Epithelial cell of proximal tubule (primary cell): Measurements from ENCODE around the gene MYL5. TPM values are rescaled to one million over a fixed set of nuclear protein-coding genes. Genes with fewer than 3 reads are reported as not detected.
A peak's percentile ranks its signal among the peaks of the same experiment; 100 is the strongest.
"Not testable (repeated sequence)": the region's sequence is repeated elsewhere in the genome, so short reads cannot be mapped to it uniquely, and the experiment has no call there.

Experiments
- DNase-seq: peaks from one replicate; pipeline ENCODE4 v3.0.0-alpha.2; 2011; ENCODE audit warnings: low read depth
- H3K4me3 ChIP-seq: 2 replicates; pipeline ENCODE4 v1.5.1; 2011; ENCODE audit warnings: low read depth, mild to moderate bottlenecking, low read length
- CTCF ChIP-seq: conservative IDR thresholded peaks from 2 replicates; pipeline ENCODE4 v1.5.1; 2012; ENCODE audit warnings: low read depth, mild to moderate bottlenecking, low read length
- total RNA-seq: library from RNA; depleted of rRNA; stranded (reverse); fragments of >200 nt; gene quantifications from 2 replicates; pipeline ENCODE4 v1.2.3, GENCODE V29; 2015

MYL5 gene
- total RNA-seq, 1 donor from 2014 or later = 4.0 TPM

GRCh38 chr4:667545-667925, 6.8 kb upstream of the MYL5 start:
- H3K4me3 ChIP-seq = no peak overlapping the region
- no peak for TF ChIP-seq CTCF
- no peak for DNase-seq

- not testable (repeated sequence) for DNase-seq, H3K4me3 ChIP-seq
These were observed 6.1 kb upstream of the MYL5 start for GRCh38 chr4:668219-668618.

GRCh38 chr4:669806-670559, 4.4 kb upstream of the MYL5 start:
- DNase-seq, H3K4me3 ChIP-seq: not testable (repeated sequence)

GRCh38 chr4:671769-672168, 2.6 kb upstream of the MYL5 start:
- no peak for TF ChIP-seq CTCF
- DNase-seq = no peak
- H3K4me3 ChIP-seq = no peak overlapping the region

- peak overlapping the region; percentile 98 for H3K4me3 ChIP-seq
- DNase-seq = no peak
- TF ChIP-seq CTCF = no peak
These were observed 822 bp upstream of the MYL5 start for GRCh38 chr4:673349-674091.

DNA sequence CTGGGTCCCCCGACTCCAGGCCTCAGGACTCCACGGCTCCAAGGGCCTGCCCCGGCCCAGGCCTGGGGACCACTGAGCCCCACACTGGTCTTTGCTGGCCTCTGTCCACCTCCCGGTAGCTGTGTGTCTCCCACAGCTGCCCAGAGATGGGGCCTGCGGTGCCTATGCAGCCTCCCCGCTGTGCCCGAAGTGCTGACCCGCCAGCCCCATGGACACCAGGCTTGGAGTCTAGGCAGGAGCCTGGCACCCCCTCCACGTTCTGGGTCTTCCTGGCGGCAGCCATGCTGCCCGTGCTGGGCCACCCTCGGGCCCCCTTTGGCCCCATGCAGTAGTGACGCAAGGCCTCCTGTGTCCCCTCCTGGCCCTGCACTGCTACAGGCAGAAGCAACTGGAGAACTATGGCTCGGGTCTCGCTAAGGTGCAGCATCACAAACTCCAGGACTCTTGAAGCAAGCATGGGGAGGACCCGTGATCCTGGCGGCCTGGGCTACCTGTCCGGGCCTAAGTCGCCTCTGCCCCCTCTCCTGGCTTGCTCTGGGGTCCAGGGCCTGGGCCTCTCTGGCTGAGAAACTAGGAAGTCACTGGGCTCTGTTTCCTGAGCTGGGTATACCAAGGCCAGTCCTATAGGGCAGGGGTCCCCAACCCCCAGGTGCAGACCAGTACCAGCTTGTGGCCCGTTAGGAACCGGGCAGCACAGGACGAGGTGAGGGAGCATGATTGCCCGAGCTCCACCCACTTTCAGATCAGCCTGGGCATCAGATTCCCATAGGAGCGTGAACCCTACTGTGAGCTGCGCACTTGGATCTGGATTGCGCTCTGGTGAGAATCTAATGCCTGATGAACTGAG, 917 bp downstream of the MYL5 start:
- DNase-seq = no peak
- TF ChIP-seq CTCF = no peak
- peak overlapping the region; percentile 98 for H3K4me3 ChIP-seq

DNA sequence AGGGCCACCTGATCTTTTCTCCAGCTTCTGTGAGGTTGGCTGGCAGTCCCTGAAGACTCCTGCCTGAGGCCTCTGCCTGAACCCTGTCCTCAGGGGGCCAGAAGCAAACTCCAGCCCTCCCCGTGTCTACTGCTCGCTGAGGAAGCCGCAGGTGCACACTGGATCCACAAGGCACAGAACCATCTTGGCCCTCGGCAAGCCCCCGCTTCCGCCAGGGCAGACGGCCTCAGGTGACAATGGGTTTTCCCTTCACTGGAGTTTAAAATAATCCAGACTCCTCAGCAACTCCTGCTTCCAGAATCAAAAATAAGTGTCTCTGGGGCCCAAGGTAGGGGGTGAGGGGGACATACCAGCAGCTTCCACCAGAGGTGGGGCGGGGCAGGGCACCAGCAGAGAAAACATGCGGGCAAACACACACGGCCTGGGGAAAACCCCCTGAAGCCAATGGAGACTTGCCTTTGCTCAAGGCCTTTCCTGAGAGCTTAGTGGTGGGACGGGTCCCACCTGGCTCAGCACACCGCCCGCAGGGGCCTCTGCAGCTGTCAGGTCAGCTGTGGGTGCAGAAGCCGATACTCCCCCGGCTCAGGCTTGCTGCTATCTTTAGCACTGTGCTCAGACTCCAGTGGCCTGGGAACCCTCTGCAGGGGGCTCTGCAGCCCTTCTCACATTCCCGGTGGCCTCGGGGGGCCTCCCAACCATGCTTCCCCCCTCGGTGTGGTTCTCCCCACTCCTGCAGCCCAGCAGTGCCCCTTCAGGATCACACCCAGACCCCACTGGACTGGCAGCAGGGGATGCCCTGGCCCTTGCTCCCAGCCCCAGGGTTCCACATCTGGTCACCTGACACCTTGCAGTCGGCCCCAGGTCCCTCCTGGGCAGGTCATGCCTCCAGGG, 1.9 kb downstream of the MYL5 start:
- DNase-seq = no peak
- TF ChIP-seq CTCF = no peak
- peak overlapping the region; percentile 6 for H3K4me3 ChIP-seq
